Activated CD4-positive, alpha-beta T cell treated with anti-CD3 and anti-CD28 coated beads, Interleukin-2, amount 10 ng/mL, durations not matched to agents 24 days and 14 days (primary cell): ENCODE results near the gene AMBRA1. TPM values are rescaled to one million over a fixed set of nuclear protein-coding genes. Genes with fewer than 3 reads are reported as not detected.
A peak's percentile ranks its signal among the peaks of the same experiment; 100 is the strongest.

Source experiments
- DNase-seq: peaks from one replicate; pipeline ENCODE4 v3.0.0; 2022
- H3K27ac Mint-ChIP-seq: one replicate; pipeline ENCODE4 v1.8.0; 2022; ENCODE audit warnings: mild to moderate bottlenecking, mixed read lengths
- H3K27me3 Mint-ChIP-seq: one replicate; pipeline ENCODE4 v1.8.0; 2022; ENCODE audit warnings: mixed read lengths
- H3K36me3 Mint-ChIP-seq: one replicate; pipeline ENCODE4 v1.8.0; 2022; ENCODE audit warnings: low read depth, mild to moderate bottlenecking, mixed read lengths
- H3K4me1 Mint-ChIP-seq: one replicate; pipeline ENCODE4 v1.8.0; 2021; ENCODE audit warnings: mixed read lengths
- H3K4me3 Mint-ChIP-seq: one replicate; pipeline ENCODE4 v1.8.0; 2022; ENCODE audit warnings: mild to moderate bottlenecking, moderate library complexity, mixed read lengths
- H3K9me3 Mint-ChIP-seq: one replicate; pipeline ENCODE4 v1.8.0; 2021; ENCODE audit warnings: mixed read lengths
- intact Hi-C: fragments of 100-400 bp; cut with micrococcal nuclease; formaldehyde crosslinking; loops from one replicate; pipeline ENCODE4 v1.15.1; 2023
- total RNA-seq: library from RNA; stranded (reverse); gene quantifications from 2 replicates; pipeline ENCODE4 v1.2.3, GENCODE V29; 2022

The AMBRA1 gene
- total RNA-seq, result 27.7 and 34.9 TPM in 2 replicates

- Mint-ChIP-seq H3K4me1 (peaks cover 34% of the 10 kb centered on the region), H3K27me3 (no peaks in the 10 kb centered on the region), H3K4me3 (peak within 1 kb of the TSS; percentile 99), H3K36me3 (peaks cover 11% of the 10 kb centered on the region), H3K9me3 (peaks cover 5% of the 10 kb centered on the region), H3K27ac (peak within 1 kb of the TSS; percentile 96)
- DNase-seq, result peak; percentile 96
- intact Hi-C loops, result loop anchor here (1.0 to 5.0 kb wide), 2 partner anchors 24 to 36 kb away; partner anchors contain the start of genes ATG13 and HARBI1
These were observed at the start of gene AMBRA1 for GRCh38 chr11:46593550-46594373. Gene AMBRA1, minus strand, starts transcription at chr11:46594023. Its CDS starts 45,643 bp downstream, at chr11:46548380.

- H3K27me3 Mint-ChIP-seq, result no peaks in the 10 kb centered on the region
- H3K4me1 Mint-ChIP-seq, result peaks cover 5% of the 10 kb centered on the region
- H3K27ac Mint-ChIP-seq, result no peak overlapping the region
- DNase-seq, result no peak
- H3K4me3 Mint-ChIP-seq, result no peak overlapping the region
- intact Hi-C loops, result no loop called here
- H3K36me3 Mint-ChIP-seq, result peaks cover 39% of the 10 kb centered on the region
- H3K9me3 Mint-ChIP-seq, result peaks cover 5% of the 10 kb centered on the region
These were observed 49.7 kb upstream of the AMBRA1 start for GRCh38 chr11:46643531-46643930.

GRCh38 chr11:46642627-46643335 lies 49.0 kb upstream of the AMBRA1 start:
- intact Hi-C loops, result no loop called here
- H3K9me3 Mint-ChIP-seq, result peaks cover 5% of the 10 kb centered on the region
- H3K4me3 Mint-ChIP-seq, result no peak overlapping the region
- H3K27me3 Mint-ChIP-seq, result no peaks in the 10 kb centered on the region
- peaks cover 5% of the 10 kb centered on the region for H3K4me1 Mint-ChIP-seq
- DNase-seq, result no peak
- H3K27ac Mint-ChIP-seq, result no peak overlapping the region
- H3K36me3 Mint-ChIP-seq, result peaks cover 42% of the 10 kb centered on the region

GRCh38 chr11:46641639-46642038 lies 47.8 kb upstream of the AMBRA1 start:
- intact Hi-C loops, result no loop called here
- no peaks in the 10 kb centered on the region for H3K27me3 Mint-ChIP-seq
- no peak for DNase-seq
- H3K27ac Mint-ChIP-seq, result no peak overlapping the region
- H3K4me1 Mint-ChIP-seq, result peaks cover 5% of the 10 kb centered on the region
- no peak overlapping the region for H3K4me3 Mint-ChIP-seq
- H3K36me3 Mint-ChIP-seq, result peaks cover 41% of the 10 kb centered on the region
- peaks cover 5% of the 10 kb centered on the region for H3K9me3 Mint-ChIP-seq

DNA sequence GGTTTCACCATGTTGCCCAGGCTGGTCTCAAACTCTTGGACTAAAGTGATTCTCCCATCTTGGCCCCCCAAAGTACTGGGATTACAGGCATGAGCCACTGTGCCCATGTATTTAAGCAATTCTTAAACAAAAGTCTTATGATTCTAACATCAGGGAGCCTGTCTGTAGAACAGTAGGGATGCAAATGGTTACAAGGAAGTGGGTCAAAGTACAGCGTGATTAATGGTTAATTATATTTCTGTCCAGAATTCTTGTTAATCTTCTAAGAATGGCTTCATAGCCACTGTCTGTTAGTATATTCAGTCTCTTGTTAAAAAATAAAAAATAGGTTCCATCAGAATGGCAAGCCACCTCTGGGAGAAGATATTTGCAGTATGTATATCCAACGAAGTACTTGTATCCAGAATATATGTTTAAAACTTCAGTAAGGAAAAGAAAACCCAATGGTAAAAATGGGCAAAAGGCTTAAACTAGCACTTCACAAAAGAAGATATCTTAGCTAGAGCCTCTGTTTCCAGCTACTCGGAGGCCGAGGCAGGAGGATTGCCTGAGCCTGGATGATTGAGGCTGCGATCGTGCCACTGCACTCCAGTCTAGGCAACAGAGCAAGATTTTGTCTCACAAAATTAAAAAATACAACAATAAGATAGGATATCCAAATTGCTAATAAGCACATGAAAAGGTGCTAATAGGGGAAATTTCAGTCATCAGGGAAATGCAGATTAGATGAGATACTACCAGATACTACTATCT lies 46.4 kb upstream of the AMBRA1 start:
- Mint-ChIP-seq H3K4me3 (no peak overlapping the region), H3K9me3 (peaks cover 5% of the 10 kb centered on the region), H3K27ac (no peak overlapping the region), H3K36me3 (peaks cover 36% of the 10 kb centered on the region), H3K4me1 (peaks cover 5% of the 10 kb centered on the region), H3K27me3 (no peaks in the 10 kb centered on the region)
- DNase-seq, result no peak
- intact Hi-C loops, result no loop called here

- H3K27ac Mint-ChIP-seq, result no peak overlapping the region
- no peak for DNase-seq
- H3K4me3 Mint-ChIP-seq, result no peak overlapping the region
- H3K36me3 Mint-ChIP-seq, result peaks cover 32% of the 10 kb centered on the region
- H3K4me1 Mint-ChIP-seq, result peaks cover 5% of the 10 kb centered on the region
- intact Hi-C loops, result no loop called here
- H3K9me3 Mint-ChIP-seq, result peaks cover 5% of the 10 kb centered on the region
- no peaks in the 10 kb centered on the region for H3K27me3 Mint-ChIP-seq
These were observed 45.5 kb upstream of the AMBRA1 start for GRCh38 chr11:46639197-46639839.

GRCh38 chr11:46637546-46637945 lies 43.7 kb upstream of the AMBRA1 start:
- H3K4me3 Mint-ChIP-seq, result no peak overlapping the region
- peaks cover 5% of the 10 kb centered on the region for H3K9me3 Mint-ChIP-seq
- no peak overlapping the region for H3K27ac Mint-ChIP-seq
- no peaks in the 10 kb centered on the region for H3K27me3 Mint-ChIP-seq
- H3K4me1 Mint-ChIP-seq, result peaks cover 8% of the 10 kb centered on the region
- DNase-seq, result no peak
- H3K36me3 Mint-ChIP-seq, result peaks cover 28% of the 10 kb centered on the region
- intact Hi-C loops, result no loop called here

DNA sequence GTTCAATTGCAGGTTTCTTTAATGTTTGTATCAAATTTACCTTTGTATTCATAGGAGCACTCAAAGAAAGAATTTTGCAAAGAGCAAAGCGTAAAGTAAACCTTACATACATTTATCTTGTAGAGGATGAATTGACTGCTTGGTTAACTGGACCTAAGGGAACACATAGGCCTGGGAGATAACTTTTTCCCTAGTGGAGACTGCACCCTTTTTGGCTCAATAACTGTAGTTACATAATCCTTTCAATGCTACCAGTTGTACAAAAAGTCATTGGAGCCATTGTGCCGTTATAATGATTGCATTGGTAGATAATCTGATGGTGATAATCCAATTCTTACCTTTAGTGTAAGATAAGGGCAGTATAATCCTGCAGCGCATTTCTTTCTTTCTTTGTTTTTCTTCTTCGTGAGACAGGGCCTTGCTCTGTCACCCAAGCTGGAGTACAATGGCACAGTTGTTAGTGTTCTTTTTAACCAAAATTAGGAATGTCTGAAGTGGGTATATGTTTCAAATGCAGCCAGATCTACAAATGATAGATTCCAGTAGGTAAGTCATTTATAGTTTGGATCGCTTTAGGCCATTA lies 41.8 kb upstream of the AMBRA1 start:
- Mint-ChIP-seq H3K9me3 (peaks cover 5% of the 10 kb centered on the region), H3K27ac (no peak overlapping the region), H3K4me3 (no peak overlapping the region), H3K36me3 (peaks cover 27% of the 10 kb centered on the region), H3K27me3 (no peaks in the 10 kb centered on the region), H3K4me1 (peaks cover 10% of the 10 kb centered on the region)
- intact Hi-C loops, result no loop called here
- no peak for DNase-seq

- DNase-seq, result no peak
- Mint-ChIP-seq H3K4me3 (no peak overlapping the region), H3K9me3 (no peaks in the 10 kb centered on the region), H3K4me1 (peaks cover 5% of the 10 kb centered on the region), H3K27ac (no peak overlapping the region), H3K27me3 (no peaks in the 10 kb centered on the region), H3K36me3 (peaks cover 19% of the 10 kb centered on the region)
- intact Hi-C loops, result no loop called here
These were observed 39.7 kb upstream of the AMBRA1 start for GRCh38 chr11:46633291-46634217.

GRCh38 chr11:46632502-46632901 lies 38.7 kb upstream of the AMBRA1 start:
- Mint-ChIP-seq H3K4me1 (peaks cover 5% of the 10 kb centered on the region), H3K27me3 (no peaks in the 10 kb centered on the region), H3K9me3 (no peaks in the 10 kb centered on the region), H3K27ac (no peak overlapping the region), H3K4me3 (no peak overlapping the region), H3K36me3 (peaks cover 15% of the 10 kb centered on the region)
- intact Hi-C loops, result no loop called here
- DNase-seq, result no peak

GRCh38 chr11:46631676-46632075 lies 37.9 kb upstream of the AMBRA1 start:
- H3K4me3 Mint-ChIP-seq, result no peak overlapping the region
- H3K9me3 Mint-ChIP-seq, result no peaks in the 10 kb centered on the region

DNA sequence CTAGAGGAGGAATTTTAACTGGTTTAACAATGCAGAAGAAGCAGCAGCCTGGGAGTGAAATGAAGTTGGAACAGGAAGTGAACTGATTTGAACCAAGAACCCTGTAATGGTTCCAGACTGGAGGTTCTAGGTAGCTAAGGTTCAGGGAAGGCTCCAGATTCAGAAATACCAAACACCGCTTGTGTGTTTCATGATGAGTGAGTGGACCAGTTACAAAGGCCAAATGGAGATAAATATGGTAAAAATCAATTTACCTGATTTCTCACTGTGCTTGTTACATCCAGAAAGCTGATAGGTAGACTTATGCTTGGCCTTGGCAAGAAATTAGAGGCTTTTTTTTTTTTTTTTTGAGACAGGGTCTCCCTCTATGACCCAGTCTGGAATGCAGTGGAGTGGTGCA lies 36.4 kb upstream of the AMBRA1 start:
- no peak for DNase-seq
- Mint-ChIP-seq H3K9me3 (no peaks in the 10 kb centered on the region), H3K4me3 (no peak overlapping the region), H3K4me1 (peaks cover 5% of the 10 kb centered on the region), H3K36me3 (peaks cover 20% of the 10 kb centered on the region), H3K27ac (no peak overlapping the region), H3K27me3 (no peaks in the 10 kb centered on the region)
- intact Hi-C loops, result no loop called here

More at GRCh38 chr11:46631676-46632075, 37.9 kb upstream of the AMBRA1 start:
- no peak for DNase-seq
- Mint-ChIP-seq H3K27ac (no peak overlapping the region), H3K36me3 (peaks cover 14% of the 10 kb centered on the region), H3K4me1 (peaks cover 5% of the 10 kb centered on the region), H3K27me3 (no peaks in the 10 kb centered on the region)
- intact Hi-C loops, result no loop called here
